Right lobe of liver (tissue), 6 donors: ENCODE results near the gene PHF1. TPM values are rescaled to one million over a fixed set of nuclear protein-coding genes. Genes with fewer than 3 reads are reported as not detected.

Experiments used
- ATAC-seq, 4 donors: fragments of 200-7000 bp; cut with Tn5 transposase; one replicate each; pipeline ENCODE4 v1.9.1; 2020; ENCODE audit warnings: mild to moderate bottlenecking in 4 of 4, moderate library complexity in 4 of 4
- DNase-seq, 3 donors: peaks; one replicate each; pipeline ENCODE4 v3.0.0-alpha.2; 2020
- H3K27ac ChIP-seq, 3 donors: fragments of 200-600 bp; one replicate each; pipeline ENCODE4 v1.8.0; 2022
- H3K27me3 ChIP-seq, 2 donors: fragments of 200-600 bp; one replicate each; pipeline ENCODE4 v1.8.0; 2022
- H3K36me3 ChIP-seq, 4 donors: fragments of 200-600 bp; sonication (generic) in 1 of 4; one replicate each; pipeline versions ENCODE4 v1.5.1 to v1.8.0; 2017 to 2022; ENCODE audit warnings: control low read depth in 1 of 4
- H3K4me1 ChIP-seq, 4 donors: fragments of 200-600 bp; sonication (generic) in 1 of 4; one replicate each; pipeline versions ENCODE4 v1.5.1 to v1.8.0; 2017 to 2022; ENCODE audit warnings: control low read depth in 1 of 4
- H3K4me3 ChIP-seq, 3 donors: fragments of 200-600 bp; one replicate each; pipeline ENCODE4 v1.8.0; 2022
- H3K9me3 ChIP-seq, 4 donors: fragments of 200-600 bp; sonication (generic) in 1 of 4; one replicate each; pipeline versions ENCODE4 v1.5.1 to v1.8.0; 2017 to 2022; ENCODE audit warnings: control low read depth in 1 of 4
- POLR2A ChIP-seq: fragments of 450-650 bp; IDR thresholded peaks from one replicate; pipeline ENCODE4 v1.6.1; 2017; ENCODE audit warnings: antibody characterized with exemption, mild to moderate bottlenecking
- WGBS: methylation state at CpG from one replicate; pipeline ENCODE4 v1.1.6; 2018; ENCODE audit warnings: low coverage, low lambda C conversion rate; ENCODE audit not compliant: insufficient coverage; ENCODE audit errors: missing lambda C conversion rate; 5-methylcytosine and 5-hydroxymethylcytosine counted together
- intact Hi-C, 2 donors: fragments of 100-400 bp; cut with DNase I; formaldehyde crosslinking; loops; one replicate each; pipeline versions ENCODE4 v1.11.2 to v1.14.1; 2022
- total RNA-seq, 6 experiments: library from RNA; depleted of rRNA in 2 of 6; stranded (reverse); fragments of >200 nt in 2 of 6; fragmentation: NEBNext Ultra II Directional in 3 of 6; extraction: Animal tissue kit (Norgen Biotek cat#: 25700) in 3 of 6; gene quantifications; one replicate each; pipeline versions ENCODE4 v1.1.0 to v1.2.4, GENCODE V29; 2016 to 2023
- TF ChIP-seq, protein P1 (sequence below), 4 donors: fragments of 200-600 bp in 3 of 4; fragments of 450-650 bp in 1 of 4; IDR thresholded peaks; one replicate each; pipeline versions ENCODE4 v1.5.1 to v1.8.0; 2016 to 2022; ENCODE audit warnings: antibody characterized with exemption in 4 of 4, mild to moderate bottlenecking in 2 of 4
- donor health status: DM: no; HTN: yes; CAD: no.
- donor health status: DM: no; HTN: no; CAD: no.
- donor health status: DM: no; HTN: no; CAD: no.
- donor health status: DM: no; HTN: yes; CAD: no.
- donor health status: DM: no; HTN: yes; CAD: no.

Gene PHF1
- total RNA-seq, 6 experiments from 2014 or later, result 14.7 to 21.3 (median 18.3) TPM

DNA sequence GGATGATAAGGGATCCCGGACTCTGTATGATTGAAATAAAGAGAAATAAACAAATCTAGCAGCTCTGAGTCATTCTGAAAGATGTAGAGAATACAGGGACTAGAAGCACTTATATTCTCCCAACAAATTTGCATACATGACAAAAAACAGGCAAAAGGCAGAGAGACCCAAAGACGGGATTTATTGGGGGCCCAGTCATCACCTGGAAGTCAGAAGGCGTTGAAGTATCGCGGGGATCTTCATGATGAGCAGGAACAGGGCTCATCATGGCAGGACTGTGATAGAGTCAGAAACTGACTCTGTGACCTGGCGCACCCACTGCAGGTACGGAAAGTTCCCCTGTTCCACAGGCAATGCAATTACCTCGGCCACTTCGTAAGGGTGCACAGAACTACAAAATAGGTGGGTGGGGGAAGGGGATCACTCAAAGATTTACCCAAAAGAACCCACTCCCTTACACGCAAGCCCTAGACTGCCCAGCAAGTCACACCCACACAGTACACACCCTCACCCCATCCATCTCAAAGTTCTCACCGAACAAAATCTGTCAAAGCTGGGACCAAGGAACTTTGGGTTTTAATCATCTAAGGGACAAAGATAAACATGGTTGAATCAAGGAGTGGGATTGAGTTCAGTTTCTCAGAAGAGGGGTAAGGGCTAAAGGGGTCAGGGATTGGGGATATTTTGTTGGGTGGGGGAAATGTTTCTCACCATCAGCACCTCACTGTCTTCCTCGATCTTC, 5.7 kb downstream of the PHF1 start:
- TF ChIP-seq, protein P1, sequence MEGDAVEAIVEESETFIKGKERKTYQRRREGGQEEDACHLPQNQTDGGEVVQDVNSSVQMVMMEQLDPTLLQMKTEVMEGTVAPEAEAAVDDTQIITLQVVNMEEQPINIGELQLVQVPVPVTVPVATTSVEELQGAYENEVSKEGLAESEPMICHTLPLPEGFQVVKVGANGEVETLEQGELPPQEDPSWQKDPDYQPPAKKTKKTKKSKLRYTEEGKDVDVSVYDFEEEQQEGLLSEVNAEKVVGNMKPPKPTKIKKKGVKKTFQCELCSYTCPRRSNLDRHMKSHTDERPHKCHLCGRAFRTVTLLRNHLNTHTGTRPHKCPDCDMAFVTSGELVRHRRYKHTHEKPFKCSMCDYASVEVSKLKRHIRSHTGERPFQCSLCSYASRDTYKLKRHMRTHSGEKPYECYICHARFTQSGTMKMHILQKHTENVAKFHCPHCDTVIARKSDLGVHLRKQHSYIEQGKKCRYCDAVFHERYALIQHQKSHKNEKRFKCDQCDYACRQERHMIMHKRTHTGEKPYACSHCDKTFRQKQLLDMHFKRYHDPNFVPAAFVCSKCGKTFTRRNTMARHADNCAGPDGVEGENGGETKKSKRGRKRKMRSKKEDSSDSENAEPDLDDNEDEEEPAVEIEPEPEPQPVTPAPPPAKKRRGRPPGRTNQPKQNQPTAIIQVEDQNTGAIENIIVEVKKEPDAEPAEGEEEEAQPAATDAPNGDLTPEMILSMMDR (IDR thresholded peaks at IDR 0.05), result no peak
- no peak for TF ChIP-seq POLR2A
- WGBS, result 54% methylated on average over 8 of the region's 12 CpGs
- ATAC-seq (no peak), DNase-seq (no peak)
- H3K27ac ChIP-seq, result peak overlapping the region in 1 of 3 donors; percentile 92
- H3K36me3 ChIP-seq, result peaks cover 0 to 22% (median 2%) of the 10 kb centered on the region in 4 donors
- intact Hi-C loops, result no loop called here
- no peaks in the 10 kb centered on the region for H3K27me3 ChIP-seq
- no peaks in the 10 kb centered on the region for H3K9me3 ChIP-seq
- H3K4me3 ChIP-seq, result peak overlapping the region; percentile 64 to 76 (median 70)
- peaks cover 0 to 20% (median 5%) of the 10 kb centered on the region in 4 donors for H3K4me1 ChIP-seq

DNA sequence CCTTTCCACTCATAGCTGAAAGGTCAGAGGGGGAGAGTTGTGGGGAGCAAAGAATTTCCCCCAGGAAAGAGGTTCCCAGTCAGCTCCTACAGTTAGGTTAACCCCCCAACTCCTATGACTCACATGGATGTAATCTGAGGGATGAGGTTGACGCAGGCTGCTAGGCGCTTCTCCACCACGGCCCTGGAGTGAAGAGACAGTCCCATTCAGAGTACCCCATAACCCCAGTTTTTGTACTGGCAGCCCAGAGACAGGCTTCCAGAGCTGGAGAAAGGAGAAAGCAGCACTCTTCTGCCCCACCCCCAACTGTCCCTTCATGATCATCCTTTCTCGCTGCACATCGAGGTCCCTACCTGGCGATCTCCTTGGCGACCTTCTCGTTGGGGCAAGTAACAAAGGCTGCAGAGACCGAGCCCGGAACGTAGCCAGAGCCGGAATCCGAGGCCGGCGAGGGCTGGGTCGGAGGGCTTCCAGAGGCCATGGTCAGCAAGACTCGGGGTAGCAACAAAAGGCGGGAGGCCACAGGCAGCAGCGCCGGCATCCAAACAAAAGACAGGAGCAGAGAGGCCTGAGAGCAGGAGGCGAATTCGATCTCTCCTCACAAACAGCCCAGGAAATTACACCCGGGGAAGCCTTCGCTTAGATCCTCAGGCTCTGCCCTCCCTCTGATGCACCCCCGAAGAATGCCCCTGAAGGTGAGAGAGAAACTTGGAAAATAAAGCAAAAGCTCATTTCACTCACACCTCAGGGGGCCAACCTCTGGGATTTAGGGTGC, 6.5 kb downstream of the PHF1 start:
- peaks cover 0 to 22% (median 2%) of the 10 kb centered on the region in 4 donors for H3K36me3 ChIP-seq
- intact Hi-C loops, result no loop called here
- WGBS, result 0% methylated on average over 23 of the region's 25 CpGs
- TF ChIP-seq POLR2A, result no peak
- TF ChIP-seq, protein P1 (IDR thresholded peaks at IDR 0.05), result no peak
- ATAC-seq (peak in 1 of 4 donors; percentile 5), DNase-seq (no peak)
- peak overlapping the region; percentile 64 to 76 (median 70) for H3K4me3 ChIP-seq
- H3K27me3 ChIP-seq, result no peaks in the 10 kb centered on the region
- no peaks in the 10 kb centered on the region for H3K9me3 ChIP-seq
- H3K27ac ChIP-seq, result peak overlapping the region; percentile 77 to 92 (median 87)
- H3K4me1 ChIP-seq, result peaks cover 0 to 13% (median 3%) of the 10 kb centered on the region in 4 donors

DNA sequence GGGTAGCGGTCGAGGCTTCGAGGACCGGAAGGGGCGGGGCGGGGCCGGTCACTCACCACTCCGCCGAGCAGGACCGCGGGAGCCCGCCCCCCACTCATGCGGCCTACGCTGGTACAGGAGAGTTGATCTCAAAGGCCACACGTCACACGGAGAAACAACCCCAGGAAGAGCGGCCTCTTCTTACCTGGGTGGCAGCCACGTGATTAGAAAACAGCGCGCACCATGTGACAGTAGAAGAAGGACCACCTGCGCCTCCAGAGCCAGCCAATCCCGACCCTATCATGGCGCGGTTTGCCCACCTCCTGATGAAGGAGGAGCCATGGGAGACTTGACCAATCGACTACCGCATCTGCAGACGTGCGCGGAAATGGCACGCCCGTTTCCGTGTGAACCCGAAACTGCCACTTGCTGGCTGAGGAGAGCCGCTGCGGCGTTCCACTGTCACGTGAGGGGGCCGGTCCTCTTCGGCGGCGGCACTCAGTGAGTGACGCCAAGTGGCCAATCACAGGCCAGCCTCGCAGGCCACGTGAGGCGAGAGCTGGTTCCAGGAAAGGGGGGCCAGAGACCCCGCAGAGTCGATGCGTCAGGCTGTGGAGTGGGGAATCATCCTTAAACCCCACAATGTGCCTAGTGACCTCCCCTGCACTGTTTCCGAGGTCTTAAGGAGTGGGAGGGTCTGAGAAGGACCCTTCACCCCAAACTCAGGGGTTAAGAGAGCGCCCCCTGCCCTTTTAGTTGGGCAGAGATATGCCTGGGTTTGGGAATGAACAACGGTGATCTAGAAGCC, 7.3 kb downstream of the PHF1 start, which contains the start of gene CUTA:
CUTA (minus strand) TSS at position 205 of the 787 bp plus-strand sequence; CDS start at position 98, 107 bp downstream.
- no peaks in the 10 kb centered on the region for H3K27me3 ChIP-seq
- H3K4me1 ChIP-seq, result peaks cover 0 to 13% (median 3%) of the 10 kb centered on the region in 4 donors
- intact Hi-C loops, result no loop called here
- H3K4me3 ChIP-seq, result peak within 1 kb of the TSS; percentile 64 to 76 (median 70)
- ATAC-seq (peak; percentile 92 to 96 (median 96)), DNase-seq (peak; percentile 99 to 100 (median 100))
- H3K27ac ChIP-seq, result peak within 1 kb of the TSS; percentile 87 to 92 (median 90)
- peaks cover 0 to 14% (median 2%) of the 10 kb centered on the region in 4 donors for H3K36me3 ChIP-seq
- 5% methylated on average over 5 of the region's 51 CpGs for WGBS
- H3K9me3 ChIP-seq, result no peaks in the 10 kb centered on the region
- peak; percentile 55 for TF ChIP-seq POLR2A
- TF ChIP-seq, protein P1 (IDR thresholded peaks at IDR 0.05), result peak in 3 of 4 donors; percentile 19 to 27 (median 24)

DNA sequence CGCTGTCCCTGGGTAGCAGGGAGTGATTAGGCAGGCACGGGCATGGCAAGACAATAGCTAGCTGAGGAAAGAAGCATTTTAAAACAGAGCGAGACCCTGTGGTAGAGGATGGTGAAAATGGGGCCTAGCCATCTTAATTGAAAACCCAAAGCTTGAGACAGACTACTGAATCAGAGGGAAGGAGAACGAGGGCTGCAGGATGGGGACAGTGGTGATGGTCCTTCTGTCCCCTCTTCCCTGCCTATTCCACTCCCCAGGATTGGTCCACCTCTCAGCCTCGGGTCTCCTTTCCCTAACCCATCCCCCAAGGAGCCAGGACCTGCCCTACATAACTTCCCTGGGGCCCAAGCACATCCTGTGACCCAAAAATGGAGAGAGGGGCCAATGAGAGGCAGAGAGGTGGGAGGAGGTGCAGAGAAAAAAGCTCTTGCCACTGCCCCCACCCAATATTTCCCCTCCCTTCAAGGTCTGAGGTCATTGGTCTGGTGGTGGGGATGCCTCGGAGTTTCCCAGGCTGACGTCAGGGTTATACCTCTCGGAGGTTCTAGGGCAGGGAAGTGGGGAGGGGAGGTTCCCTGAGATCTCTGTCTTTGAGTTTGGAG, 8.0 kb downstream of the PHF1 start:
- Histone ChIP-seq H3K4me3 (peak overlapping the region in 2 of 3 donors; percentile 64 to 70), H3K27ac (peak overlapping the region; percentile 83 to 90 (median 87)), H3K27me3 (no peaks in the 10 kb centered on the region), H3K9me3 (no peaks in the 10 kb centered on the region), H3K4me1 (peaks cover 0 to 13% (median 3%) of the 10 kb centered on the region in 4 donors), H3K36me3 (peaks cover 0 to 8% (median under 1%) of the 10 kb centered on the region in 4 donors)
- no peak for TF ChIP-seq POLR2A
- TF ChIP-seq, protein P1 (IDR thresholded peaks at IDR 0.05), result no peak
- intact Hi-C loops, result no loop called here
- DNase-seq (no peak), ATAC-seq (no peak)
- WGBS, result 31% methylated on average over 5 of the region's 8 CpGs
